ENCODE data around the gene CCDC102A. TPM values are rescaled to one million over a fixed set of nuclear protein-coding genes. Genes with fewer than 3 reads are reported as not detected.
A peak's percentile ranks its signal among the peaks of the same experiment; 100 is the strongest.

Gene CCDC102A
- total and polyA plus RNA-seq, 2 donors (not counting 3 experiments of a cell fraction or from before 2014, with no cell fraction given): 7.8 to 12.2 TPM

DNA sequence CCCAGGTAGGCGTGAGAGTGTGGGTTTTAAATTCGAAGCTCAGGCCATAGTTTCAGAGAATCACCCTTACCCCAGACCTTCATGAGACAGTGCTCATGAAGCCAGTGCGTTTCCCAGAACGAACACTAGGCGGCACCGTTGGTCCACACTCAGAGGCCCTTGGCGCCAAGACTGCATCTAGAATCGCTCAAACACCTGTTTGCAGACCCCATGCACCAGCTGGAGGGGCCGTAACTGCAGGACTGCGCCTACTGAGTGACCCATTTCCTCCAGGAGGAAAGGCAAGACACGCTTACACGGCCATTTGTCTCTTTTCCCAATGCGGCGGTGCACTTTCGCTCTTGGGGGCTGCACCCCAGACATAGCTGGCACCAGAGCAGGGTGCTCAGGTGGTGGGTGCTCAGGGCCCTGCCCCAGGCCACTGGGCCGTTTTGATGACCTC, 40.1 kb upstream of the CCDC102A start:
- H3K36me3 ChIP-seq (ENCODE audit: control insufficient read depth in 2 of 2, extremely low read depth in 1 of 2, insufficient read depth in 2 of 2, low read length in 2 of 2): no peaks in the 10 kb centered on the region
- POLR2A ChIA-PET: interaction anchor here (1.2 kb wide), 1 partner anchor 147 kb away, joined by 3 read pairs; no protein-coding TSS in a partner anchor
- no peaks in the 10 kb centered on the region for H3K9me3 ChIP-seq (replicated peaks; ENCODE audit: control insufficient read depth, insufficient read depth, low read length)
- no peaks in the 10 kb centered on the region for H3K79me2 ChIP-seq (ENCODE audit: control insufficient read depth, insufficient read depth, low read length)
- intact Hi-C loops (cut with micrococcal nuclease) (loop anchor here (1.0 kb wide), 7 partner anchors 15 to 429 kb away; partner anchors contain the start of gene KATNB1), dilution Hi-C loops (cut with MboI; ENCODE audit: extremely low pct_ligation_motif_present, low sequenced_read_pairs) (no loop called here)
- no peaks in the 10 kb centered on the region for H3K4me1 ChIP-seq (ENCODE audit: control insufficient read depth, extremely low read depth, insufficient read depth, low read length)
- H3K9me1 ChIP-seq (replicated peaks; ENCODE audit: control insufficient read depth, extremely low read depth, insufficient read depth, low read length): no peaks in the 10 kb centered on the region
- H3K9ac ChIP-seq (replicated peaks; ENCODE audit: extremely low read depth, insufficient read depth, low read length): no peak overlapping the region
- no peak overlapping the region for H3K27ac ChIP-seq (ENCODE audit: insufficient read depth, low read depth, low read length)
- CTCF ChIA-PET: interaction anchor here (0.6 to 4.8 kb wide), 48 partner anchors 9 to 429 kb away, joined by 3 to 63 read pairs (median 5); partner anchors contain the start of genes ADGRG1, ADGRG3, ADGRG5 and KATNB1
- no TSS peak for BruUV-seq (replicated peaks)
- no peak overlapping the region for H3K4me3 ChIP-seq (replicated peaks in 1 of 3; ENCODE audit: insufficient read depth in 1 of 3, low read depth in 1 of 3, low read length in 3 of 3)
- TF ChIP-seq, protein P1, sequence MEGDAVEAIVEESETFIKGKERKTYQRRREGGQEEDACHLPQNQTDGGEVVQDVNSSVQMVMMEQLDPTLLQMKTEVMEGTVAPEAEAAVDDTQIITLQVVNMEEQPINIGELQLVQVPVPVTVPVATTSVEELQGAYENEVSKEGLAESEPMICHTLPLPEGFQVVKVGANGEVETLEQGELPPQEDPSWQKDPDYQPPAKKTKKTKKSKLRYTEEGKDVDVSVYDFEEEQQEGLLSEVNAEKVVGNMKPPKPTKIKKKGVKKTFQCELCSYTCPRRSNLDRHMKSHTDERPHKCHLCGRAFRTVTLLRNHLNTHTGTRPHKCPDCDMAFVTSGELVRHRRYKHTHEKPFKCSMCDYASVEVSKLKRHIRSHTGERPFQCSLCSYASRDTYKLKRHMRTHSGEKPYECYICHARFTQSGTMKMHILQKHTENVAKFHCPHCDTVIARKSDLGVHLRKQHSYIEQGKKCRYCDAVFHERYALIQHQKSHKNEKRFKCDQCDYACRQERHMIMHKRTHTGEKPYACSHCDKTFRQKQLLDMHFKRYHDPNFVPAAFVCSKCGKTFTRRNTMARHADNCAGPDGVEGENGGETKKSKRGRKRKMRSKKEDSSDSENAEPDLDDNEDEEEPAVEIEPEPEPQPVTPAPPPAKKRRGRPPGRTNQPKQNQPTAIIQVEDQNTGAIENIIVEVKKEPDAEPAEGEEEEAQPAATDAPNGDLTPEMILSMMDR (IDR thresholded peaks at IDR 0.05; ENCODE audit: extremely low read depth in 1 of 2, insufficient read depth in 1 of 2, low read depth in 1 of 2, low read length in 2 of 2): peak; percentile 96 to 99
- no peak for TF ChIP-seq POLR2A (IDR thresholded peaks at IDR 0.05; ENCODE audit: low read depth, low read length)
- no peaks in the 10 kb centered on the region for H4K20me1 ChIP-seq (replicated peaks; ENCODE audit: control insufficient read depth, extremely low read depth, insufficient read depth, low read length)
- H3K27me3 ChIP-seq (ENCODE audit: control insufficient read depth in 2 of 2, insufficient read depth in 2 of 2, low read length in 2 of 2): no peaks in the 10 kb centered on the region
- H2AFZ ChIP-seq (ENCODE audit: low read depth, low read length): no peak overlapping the region
- no peak overlapping the region for H3K4me2 ChIP-seq (ENCODE audit: insufficient read depth, low read length)
- FAIRE-seq: peak; percentile 75
- peak; percentile 68 for DNase-seq (ENCODE audit: low read depth, low spot score)

DNA sequence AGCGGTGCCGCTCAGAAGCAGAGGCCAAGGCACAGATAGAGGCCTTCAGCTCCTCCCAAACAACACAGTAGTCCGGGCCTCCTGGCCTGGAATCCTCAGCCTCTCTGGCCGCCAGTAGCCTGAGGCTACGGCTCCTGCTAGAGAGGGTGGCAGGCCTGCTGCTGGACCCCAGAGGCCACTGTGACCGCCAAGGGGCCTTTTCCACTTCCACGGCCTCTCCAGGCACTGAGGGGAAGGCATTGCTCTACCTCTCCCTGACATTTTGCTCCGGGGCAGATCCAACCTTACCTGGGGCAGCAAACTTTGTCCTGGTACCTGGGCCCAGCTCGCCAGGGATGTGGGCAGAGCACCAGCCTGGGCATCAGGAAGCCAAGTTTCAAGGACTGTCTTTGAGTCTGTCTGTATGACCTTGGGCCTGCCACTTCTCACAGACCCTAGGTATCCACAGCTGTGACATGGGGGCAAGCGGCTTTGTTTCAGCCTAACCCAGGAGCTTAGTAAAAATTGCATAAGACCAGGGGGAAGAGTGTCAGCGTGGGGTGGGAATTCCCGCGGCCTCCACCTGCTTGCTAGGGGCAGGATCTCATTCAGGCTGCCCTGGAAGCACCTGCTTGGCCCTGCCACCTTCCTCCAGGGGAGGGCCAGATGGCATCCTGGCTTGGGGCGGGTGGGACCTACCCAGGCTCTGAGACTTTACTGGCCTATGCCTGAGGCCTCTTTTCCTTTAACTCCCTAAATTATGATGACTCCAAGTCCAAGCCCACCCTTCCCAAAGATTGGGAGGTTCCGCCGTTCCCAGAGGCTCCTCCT, 39.3 kb upstream of the CCDC102A start:
- dilution Hi-C loops (cut with MboI; ENCODE audit: extremely low pct_ligation_motif_present, low sequenced_read_pairs): no loop called here
- no peak for FAIRE-seq
- no peaks in the 10 kb centered on the region for H3K9me1 ChIP-seq (replicated peaks; ENCODE audit: control insufficient read depth, extremely low read depth, insufficient read depth, low read length)
- no peaks in the 10 kb centered on the region for H4K20me1 ChIP-seq (replicated peaks; ENCODE audit: control insufficient read depth, extremely low read depth, insufficient read depth, low read length)
- ChIA-PET POLR2A (interaction anchor here (1.2 kb wide), 1 partner anchor 147 kb away, joined by 3 read pairs; no protein-coding TSS in a partner anchor), CTCF (interaction anchor here (0.6 to 4.8 kb wide), 36 partner anchors 10 to 429 kb away, joined by 3 to 63 read pairs (median 6); partner anchors contain the start of genes ADGRG1, ADGRG3, ADGRG5 and KATNB1)
- DNase-seq (ENCODE audit: low read depth, low spot score): no peak
- TF ChIP-seq GATA2 (IDR thresholded peaks at IDR 0.05; ENCODE audit: insufficient read depth, insufficient read length, low read depth, low read length) (no peak), POLR2A (IDR thresholded peaks at IDR 0.05; ENCODE audit: low read depth, low read length) (no peak), MYC (IDR thresholded peaks at IDR 0.05; ENCODE audit: low read depth, low read length) (no peak), POLR2AphosphoS5 (IDR thresholded peaks at IDR 0.05; ENCODE audit: insufficient read depth, low read depth, low read length) (no peak), EZH2 (IDR thresholded peaks at IDR 0.05; ENCODE audit: borderline replicate concordance, low read depth, low read length, severe bottlenecking) (no peak), JUN (IDR thresholded peaks at IDR 0.05; ENCODE audit: borderline replicate concordance, insufficient read depth, insufficient read length, low read depth) (no peak), FOS (IDR thresholded peaks at IDR 0.05; ENCODE audit: borderline replicate concordance, insufficient read depth, low read length) (no peak)
- TF ChIP-seq, protein P2, sequence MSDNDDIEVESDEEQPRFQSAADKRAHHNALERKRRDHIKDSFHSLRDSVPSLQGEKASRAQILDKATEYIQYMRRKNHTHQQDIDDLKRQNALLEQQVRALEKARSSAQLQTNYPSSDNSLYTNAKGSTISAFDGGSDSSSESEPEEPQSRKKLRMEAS (IDR thresholded peaks at IDR 0.05; ENCODE audit: insufficient read depth, insufficient read length): no peak
- TF ChIP-seq, protein P1 (IDR thresholded peaks at IDR 0.05; ENCODE audit: extremely low read depth in 1 of 2, insufficient read depth in 1 of 2, low read depth in 1 of 2, low read length in 2 of 2): no peak
- no peak overlapping the region for H3K4me2 ChIP-seq (ENCODE audit: insufficient read depth, low read length)
- H3K36me3 ChIP-seq (ENCODE audit: control insufficient read depth in 2 of 2, extremely low read depth in 1 of 2, insufficient read depth in 2 of 2, low read length in 2 of 2): no peaks in the 10 kb centered on the region
- no peak overlapping the region for H2AFZ ChIP-seq (ENCODE audit: low read depth, low read length)
- no peaks in the 10 kb centered on the region for H3K79me2 ChIP-seq (ENCODE audit: control insufficient read depth, insufficient read depth, low read length)
- no peaks in the 10 kb centered on the region for H3K4me1 ChIP-seq (ENCODE audit: control insufficient read depth, extremely low read depth, insufficient read depth, low read length)
- no peaks in the 10 kb centered on the region for H3K27me3 ChIP-seq (ENCODE audit: control insufficient read depth in 2 of 2, insufficient read depth in 2 of 2, low read length in 2 of 2)
- no peaks in the 10 kb centered on the region for H3K9me3 ChIP-seq (replicated peaks; ENCODE audit: control insufficient read depth, insufficient read depth, low read length)
- H3K9ac ChIP-seq (replicated peaks; ENCODE audit: extremely low read depth, insufficient read depth, low read length): no peak overlapping the region
- H3K4me3 ChIP-seq (replicated peaks in 1 of 3; ENCODE audit: insufficient read depth in 1 of 3, low read depth in 1 of 3, low read length in 3 of 3): no peak overlapping the region
- H3K27ac ChIP-seq (ENCODE audit: insufficient read depth, low read depth, low read length): no peak overlapping the region
- BruUV-seq (replicated peaks): no TSS peak
- intact Hi-C loops (cut with micrococcal nuclease): loop anchor here (1.0 kb wide), 7 partner anchors 16 to 430 kb away; partner anchors contain the start of gene KATNB1

Measured in endothelial cell of umbilical vein (primary cell).